GM10266 (cell line): Measurements from ENCODE around the gene KCNMA1.
"Not testable (repeated sequence)": the region's sequence is repeated elsewhere in the genome, so short reads cannot be mapped to it uniquely, and the experiment has no call there.

Source experiments
- DNase-seq: peaks from one replicate; pipeline ENCODE4 v3.0.0; 2012; ENCODE audit errors: extremely low spot score
- CTCF ChIP-seq: IDR thresholded peaks from 2 replicates; pipeline ENCODE4 v1.5.1; 2012; ENCODE audit warnings: mild to moderate bottlenecking, low read depth; ENCODE audit not compliant: control insufficient read depth, insufficient read depth; ENCODE audit errors: missing control alignments

KCNMA1 gene

GRCh38 chr10:77524281-77524711, 113.3 kb downstream of the KCNMA1 start:
- DNase-seq = no peak
- no peak for TF ChIP-seq CTCF

DNA sequence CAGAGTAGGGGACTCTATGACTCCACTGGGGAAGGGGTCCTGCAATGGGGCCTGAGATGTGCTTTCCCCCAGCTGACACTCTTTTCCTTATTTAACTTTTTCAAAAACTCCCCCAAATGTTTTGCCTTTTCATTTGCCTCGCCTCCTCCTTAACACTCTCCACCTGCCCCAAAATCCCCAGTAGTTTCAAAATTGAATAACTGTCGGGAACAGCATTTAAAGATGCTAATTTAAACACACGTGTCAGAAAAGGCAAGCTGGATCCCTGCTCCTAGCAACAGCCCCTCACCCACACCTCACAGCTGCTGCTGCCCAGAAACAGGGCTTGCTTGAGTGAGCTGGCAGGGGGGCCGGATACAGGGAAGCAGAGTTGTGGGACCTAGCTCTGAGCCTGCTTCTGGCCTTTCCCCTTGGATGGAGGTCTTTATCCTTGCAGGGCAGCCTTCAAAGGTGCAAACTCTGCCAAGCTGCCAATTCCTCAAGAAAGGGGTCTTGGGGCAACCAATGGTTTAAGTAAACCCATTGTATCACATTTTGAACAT, 115.3 kb downstream of the KCNMA1 start:
- TF ChIP-seq CTCF = no peak
- no peak for DNase-seq

DNA sequence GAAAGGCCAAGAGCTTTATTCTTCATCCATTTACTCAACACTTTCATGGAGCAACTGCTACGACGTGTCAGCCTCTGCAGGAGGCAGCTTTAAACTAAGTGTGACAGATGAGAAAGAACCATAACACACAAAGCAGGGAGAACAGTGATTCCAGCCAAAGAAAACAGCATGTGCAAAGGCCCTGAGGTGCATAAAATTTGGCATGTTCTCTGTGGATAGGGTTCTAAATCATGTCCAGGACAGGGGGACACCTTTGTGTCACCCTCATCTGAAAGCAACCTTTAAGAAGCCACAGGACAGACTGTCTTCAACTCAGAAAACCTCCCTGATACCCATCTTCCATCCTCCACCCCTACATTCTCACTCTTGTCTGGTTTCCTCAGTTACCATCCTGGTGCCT, 116.6 kb downstream of the KCNMA1 start:
- no peak for TF ChIP-seq CTCF
- DNase-seq = no peak

GRCh38 chr10:77520290-77520689, 117.3 kb downstream of the KCNMA1 start:
- no peak for DNase-seq
- TF ChIP-seq CTCF = no peak

GRCh38 chr10:77519791-77520190, 117.8 kb downstream of the KCNMA1 start:
- not testable (repeated sequence) for DNase-seq

- DNase-seq = no peak
- no peak for TF ChIP-seq CTCF
Observed at GRCh38 chr10:77518910-77519274, 118.7 kb downstream of the KCNMA1 start.

DNA sequence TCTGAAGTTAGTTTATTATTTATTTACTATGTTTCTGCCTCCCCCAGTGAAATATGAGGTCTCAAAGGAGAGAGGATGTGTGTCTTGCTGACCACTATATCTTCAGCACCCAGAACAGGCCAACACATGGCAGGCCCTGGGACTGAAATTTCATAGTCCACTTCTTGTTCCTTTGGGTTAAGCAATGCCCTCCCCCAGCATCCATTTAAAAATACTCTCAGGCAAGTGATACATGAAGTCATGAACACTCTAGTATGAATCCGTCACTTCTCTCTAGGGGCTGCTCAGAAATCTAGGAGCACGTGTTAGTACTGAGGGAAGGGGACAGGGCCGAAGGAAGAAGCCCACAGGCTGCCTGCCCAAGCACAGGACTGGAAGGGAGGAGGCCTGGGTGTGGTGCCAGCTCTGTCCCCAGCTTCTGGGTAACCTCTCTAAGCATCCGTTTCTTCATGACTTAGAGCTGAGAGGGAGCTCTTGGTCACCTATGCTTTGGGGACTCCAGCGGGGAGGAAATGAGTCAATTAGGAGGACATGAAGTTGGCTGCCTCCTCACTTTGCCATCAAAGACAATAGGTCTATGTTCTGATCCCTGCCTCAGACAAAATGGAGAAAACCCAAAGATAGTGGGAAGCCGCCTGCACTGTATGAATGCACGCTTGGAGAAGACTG, 119.2 kb downstream of the KCNMA1 start:
- no peak for TF ChIP-seq CTCF
- no peak for DNase-seq

GRCh38 chr10:77516575-77516974, 121.0 kb downstream of the KCNMA1 start:
- no peak for TF ChIP-seq CTCF
- no peak for DNase-seq
